Neural progenitor cell (in vitro differentiated cells): Measurements from ENCODE around the gene OFD1.

Experiments
- CTCF ChIP-seq: fragments of 200-600 bp; sonication (generic); IDR thresholded peaks from 2 replicates; pipeline ENCODE4 v1.5.1; 2017; ENCODE audit warnings: antibody characterized with exemption, mild to moderate bottlenecking
- EZH2 ChIP-seq: fragments of 200-600 bp; sonication (generic); IDR thresholded peaks from 2 replicates; pipeline ENCODE4 v1.6.1; 2017; ENCODE audit warnings: antibody characterized with exemption, mild to moderate bottlenecking, moderate library complexity
- EZH2phosphoT487 ChIP-seq: fragments of 200-600 bp; sonication (generic); IDR thresholded peaks from 2 replicates; pipeline ENCODE4 v1.6.1; 2017; ENCODE audit warnings: antibody characterized with exemption

- TF ChIP-seq CTCF = no peak
- no peak for TF ChIP-seq EZH2phosphoT487
- no peak for TF ChIP-seq EZH2
These were observed 46.1 kb upstream of the OFD1 start for GRCh38 chrX:13688384-13688957.
